HCT116 (cell line): ENCODE measurements around the gene TMEM9. TPM values are rescaled to one million over a fixed set of nuclear protein-coding genes. Genes with fewer than 3 reads are reported as not detected.

Source experiments
- ATAC-seq: fragments of 200-7000 bp; cut with Tn5 transposase; 2 replicates; pipeline ENCODE4 v1.9.1; 2020; ENCODE audit warnings: mild to moderate bottlenecking, moderate library complexity
- BruUV-seq: library from RNA; stranded (reverse); fragments of 400-500 nt; replicated peaks from 2 replicates; lab custom pipeline; 2021; lab: Mats Ljungman, UMichigan
- CTCF ChIA-PET: fragments of 300-600 bp; sonication (Branson Sonifier 250); formaldehyde crosslinking; loops from one replicate; lab custom pipeline; 2021; ENCODE audit warnings: antibody characterized with exemption; lab: Charles Lee
- POLR2A ChIA-PET: fragments of 300-600, 350-600 bp; sonication (Branson Sonifier 250); formaldehyde crosslinking; loops from one replicate; lab custom pipeline; 2021; ENCODE audit warnings: antibody characterized with exemption; lab: Charles Lee
- RAD21 ChIA-PET, 2 experiments: fragments of 300-600 bp; sonication (Branson Sonifier 250); formaldehyde crosslinking; loops; one replicate each; lab custom pipeline; 2023; ENCODE audit warnings: low total read pairs in 2 of 2; ENCODE audit not compliant: uncharacterized antibody in 2 of 2, unreplicated experiment in 2 of 2, low non-redundant PET in 1 of 2; lab: Charles Lee
- DNase-seq: peaks from one replicate; pipeline ENCODE4 v3.0.0-alpha.2; 2010; ENCODE audit warnings: low read depth, low spot score
- H2AFZ ChIP-seq: fragments of 200-600 bp; shearing (Covaris generic), sonication (generic); 2 replicates; pipeline ENCODE4 v1.6.1; 2017; ENCODE audit warnings: low read depth, mixed run types, mixed read lengths, antibody characterized with exemption, low read length; ENCODE audit not compliant: poor library complexity, severe bottlenecking
- H3K27ac ChIP-seq: 2 replicates; pipeline ENCODE4 v1.5.1; 2012; ENCODE audit warnings: low read depth, low read length
- H3K27me3 ChIP-seq: fragments of 200-600 bp; sonication (generic); 2 replicates; pipeline ENCODE4 v1.6.1; 2016; ENCODE audit warnings: mixed run types, low read length, mixed read lengths; ENCODE audit not compliant: insufficient read depth
- H3K36me3 ChIP-seq, 2 experiments: fragments of 200-500 bp in 1 of 2; fragments of 200-600 bp in 1 of 2; sonication (Bioruptor generic) in 1 of 2; sonication (generic) in 1 of 2; 2 replicates each; pipeline versions ENCODE4 v1.5.1 to v1.6.1; 2014 to 2016; ENCODE audit warnings: low read length in 2 of 2, inconsistent platforms in 1 of 2, mixed read lengths in 1 of 2, mixed run types in 1 of 2; ENCODE audit not compliant: insufficient read depth in 2 of 2, control insufficient read depth in 1 of 2
- H3K4me1 ChIP-seq, 2 experiments: fragments of 200-600 bp in 1 of 2; sonication (generic) in 1 of 2; 2 replicates each; pipeline versions ENCODE4 v1.5.1 to v1.6.1; 2012 to 2017; ENCODE audit warnings: low read length in 2 of 2, inconsistent platforms in 1 of 2, mild to moderate bottlenecking in 1 of 2, mixed read lengths in 1 of 2, mixed run types in 1 of 2, moderate library complexity in 1 of 2; ENCODE audit not compliant: insufficient read depth in 2 of 2, control insufficient read depth in 1 of 2
- H3K4me2 ChIP-seq: fragments of 200-600 bp; sonication (generic); 2 replicates; pipeline ENCODE4 v1.6.1; 2017; ENCODE audit warnings: mixed run types, low read length, mixed read lengths
- H3K4me3 ChIP-seq, 2 experiments: fragments of 200-600 bp in 1 of 2; sonication (generic) in 1 of 2; replicated peaks in 1 of 2; 2 replicates each; pipeline ENCODE4 v1.5.1; 2011 to 2016; ENCODE audit warnings: low read length in 2 of 2, control low read depth in 1 of 2, low read depth in 1 of 2, mild to moderate bottlenecking in 1 of 2, mixed read lengths in 1 of 2, mixed run types in 1 of 2
- H3K79me2 ChIP-seq: fragments of 200-600 bp; sonication (generic); 2 replicates; pipeline ENCODE4 v1.6.1; 2017; ENCODE audit warnings: mild to moderate bottlenecking, mixed run types, low read length, moderate library complexity, mixed read lengths; ENCODE audit not compliant: insufficient read depth
- H3K9ac ChIP-seq: fragments of 200-600 bp; sonication (generic); 2 replicates; pipeline ENCODE4 v1.6.1; 2016; ENCODE audit warnings: low read length, mixed read lengths
- H3K9me2 ChIP-seq: fragments of 200-600 bp; sonication (generic), shearing (Covaris generic); 2 replicates; pipeline ENCODE4 v1.6.1; 2017; ENCODE audit warnings: mixed run types, mild to moderate bottlenecking, moderate library complexity; ENCODE audit not compliant: insufficient read depth
- H3K9me3 ChIP-seq, 2 experiments: fragments of 200-500 bp in 1 of 2; fragments of 200-600 bp in 1 of 2; sonication (Bioruptor generic) in 1 of 2; sonication (generic) in 1 of 2; 2 replicates each; pipeline ENCODE4 v1.6.1; 2014 to 2017; ENCODE audit warnings: low read length in 2 of 2, mixed read lengths in 2 of 2, inconsistent platforms in 1 of 2, low read depth in 1 of 2, mild to moderate bottlenecking in 1 of 2, mixed run types in 1 of 2, moderate library complexity in 1 of 2; ENCODE audit not compliant: control insufficient read depth in 1 of 2, insufficient read depth in 1 of 2
- H4K20me1 ChIP-seq: fragments of 200-600 bp; sonication (generic), shearing (Covaris generic); 2 replicates; pipeline ENCODE4 v1.6.1; 2017; ENCODE audit warnings: mixed run types, mild to moderate bottlenecking, moderate library complexity; ENCODE audit not compliant: insufficient read depth
- ATF3 ChIP-seq: IDR thresholded peaks from 2 replicates; pipeline ENCODE4 v1.6.1; 2012
- CBX3 ChIP-seq: IDR thresholded peaks from 2 replicates; pipeline ENCODE4 v1.6.1; 2012; ENCODE audit warnings: low read depth
- EGR1 ChIP-seq: IDR thresholded peaks from 2 replicates; pipeline ENCODE4 v1.6.1; 2012; ENCODE audit warnings: low read depth
- EZH2 ChIP-seq: fragments of 200-600 bp; sonication (generic); IDR thresholded peaks from 2 replicates; pipeline ENCODE4 v1.6.1; 2017; ENCODE audit warnings: antibody characterized with exemption, mixed run types
- FOSL1 ChIP-seq: IDR thresholded peaks from 2 replicates; pipeline ENCODE4 v1.6.1; 2012; ENCODE audit warnings: low read depth
- JUND ChIP-seq: IDR thresholded peaks from 2 replicates; pipeline ENCODE4 v1.6.1; 2012
- RAD21 ChIP-seq: IDR thresholded peaks from 2 replicates; pipeline ENCODE4 v1.6.1; 2012; ENCODE audit warnings: low read depth, mild to moderate bottlenecking
- REST ChIP-seq: IDR thresholded peaks from 2 replicates; pipeline ENCODE4 v1.6.1; 2012; ENCODE audit warnings: low read depth
- SP1 ChIP-seq: IDR thresholded peaks from 2 replicates; pipeline ENCODE4 v1.6.1; 2012; ENCODE audit warnings: low read depth
- SRF ChIP-seq: IDR thresholded peaks from 2 replicates; pipeline ENCODE4 v1.6.1; 2012; ENCODE audit warnings: low read depth
- TCF7L2 ChIP-seq: IDR thresholded peaks from 2 replicates; pipeline ENCODE4 v1.7.0; 2011; ENCODE audit warnings: borderline replicate concordance, inconsistent platforms; ENCODE audit not compliant: insufficient read depth, insufficient read length; ENCODE audit errors: extremely low read depth
- ZFX ChIP-seq: fragments of 450-650 bp; IDR thresholded peaks from 2 replicates; pipeline ENCODE4 v1.6.1; 2017
- ZNF274 ChIP-seq: fragments of 200-500 bp; sonication (Bioruptor generic); IDR thresholded peaks from 2 replicates; pipeline ENCODE4 v1.6.1; 2014; ENCODE audit warnings: mild to moderate bottlenecking, low read depth, low read length, inconsistent platforms
- intact Hi-C: fragments of 100-400 bp; cut with micrococcal nuclease; formaldehyde crosslinking; loops from 2 replicates; pipeline ENCODE4 v1.10.0; 2022
- total RNA-seq: library from RNA; stranded (reverse); gene quantifications from one replicate; pipeline ENCODE4 v1.2.1, GENCODE V29; 2021; ENCODE audit not compliant: unreplicated experiment

The TMEM9 gene
- total RNA-seq, 1 experiment from 2014 or later: 66.3 TPM

DNA sequence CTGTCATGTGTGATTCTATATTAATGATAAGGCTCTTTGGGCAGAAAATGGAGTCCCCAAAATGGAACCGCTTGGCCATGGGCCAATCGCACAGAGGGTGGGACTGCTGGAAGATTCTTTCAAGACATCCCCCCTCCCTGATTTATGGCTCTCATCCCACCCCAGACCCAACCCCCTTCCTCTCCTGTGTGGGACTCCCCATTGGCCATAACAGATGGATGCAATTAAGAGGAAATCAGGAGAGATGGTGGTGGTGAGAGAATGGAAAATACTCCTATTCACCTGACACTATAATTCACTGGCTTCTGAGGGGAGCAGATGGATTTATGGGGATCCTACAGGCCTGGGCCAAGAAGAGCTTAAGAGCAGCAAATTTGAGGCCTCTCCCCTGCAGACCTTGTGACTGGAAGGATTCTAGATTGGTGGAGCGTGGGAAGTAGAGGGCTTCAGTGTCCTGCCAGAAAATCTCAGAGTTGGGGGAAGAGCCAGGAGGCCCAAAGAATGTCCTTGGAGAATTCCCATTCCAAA lies 38.1 kb upstream of the TMEM9 start (continued):
- TF ChIP-seq EGR1: no peak
- no peak for TF ChIP-seq RAD21
- TF ChIP-seq ZFX: no peak
- no peak for TF ChIP-seq CBX3
- TF ChIP-seq SP1: no peak
- no peak for TF ChIP-seq TCF7L2

GRCh38 chr1:201191653-201192260 lies 37.5 kb upstream of the TMEM9 start:
- intact Hi-C loops: no loop called here
- Histone ChIP-seq H3K36me3 (no peaks in the 10 kb centered on the region), H3K4me2 (peak overlapping the region; percentile 40; the same call in 1 of the 2 replicates), H2AFZ (no peak overlapping the region), H3K9me2 (no peaks in the 10 kb centered on the region), H3K79me2 (no peaks in the 10 kb centered on the region), H3K4me1 (peaks cover 0 to 15% of the 10 kb centered on the region in 2 experiments; a peak in 2 of 4 replicates), H3K27me3 (peaks cover 6% of the 10 kb centered on the region; the same call in 1 of the 2 replicates), H3K9ac (no peak overlapping the region), H3K27ac (no peak overlapping the region), H4K20me1 (no peaks in the 10 kb centered on the region), H3K9me3 (no peaks in the 10 kb centered on the region), H3K4me3 (no peak overlapping the region)
- BruUV-seq: no TSS peak
- ChIA-PET CTCF (interaction anchor here (1.5 kb wide), 1 partner anchor 31 kb away, joined by 5 read pairs; no protein-coding TSS in a partner anchor), POLR2A (interaction anchor here (0.6 kb wide), 1 partner anchor 16 kb away, joined by 3 read pairs; no protein-coding TSS in a partner anchor), RAD21 (no interaction called here)
- ATAC-seq (peak; percentile 73; the same call in 1 of the 2 replicates), DNase-seq (peak; percentile 32)
- TF ChIP-seq FOSL1 (peak; percentile 71), JUND (peak; percentile 56; the same call in 1 of the 2 replicates), TCF7L2 (no peak)

DNA sequence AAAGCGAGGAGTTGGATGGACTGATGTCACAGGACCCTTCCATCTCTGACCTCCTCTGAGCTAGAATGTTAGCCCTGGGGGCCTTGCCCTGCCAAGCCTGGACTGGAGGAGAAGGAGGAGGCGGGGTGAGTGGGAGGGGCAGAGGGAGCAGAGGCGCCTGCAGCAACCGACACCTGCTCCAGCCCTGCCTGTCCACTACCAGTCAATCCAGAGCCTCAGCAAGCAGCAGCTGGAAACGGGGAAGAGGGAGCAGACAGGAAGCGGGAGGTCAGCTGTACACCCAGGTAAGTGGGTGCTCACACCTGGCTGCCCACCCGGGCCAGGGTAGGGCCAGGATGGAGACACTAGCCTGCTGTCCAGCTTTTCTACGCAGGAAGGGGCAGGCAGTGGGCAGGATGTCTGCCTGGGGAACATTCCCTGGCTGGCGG lies 36.4 kb upstream of the TMEM9 start, which contains the start of gene IGFN1:
TSS of gene IGFN1 (plus strand) at position 201 of the 428 bp plus-strand sequence. CDS start 2,470 bp downstream, outside the sequence.
- ChIA-PET RAD21 (no interaction called here), CTCF (no interaction called here), POLR2A (interaction anchor here (0.6 kb wide), 1 partner anchor 36 kb away, joined by 3 read pairs; the partner anchor contains the start of gene TMEM9)
- H3K9me2 ChIP-seq: no peaks in the 10 kb centered on the region
- no peaks in the 10 kb centered on the region for H4K20me1 ChIP-seq
- peak; percentile 44; the same call in 1 of the 2 replicates for ATAC-seq
- no peaks in the 10 kb centered on the region for H3K9me3 ChIP-seq
- no peak within 1 kb of the TSS for H2AFZ ChIP-seq
- H3K36me3 ChIP-seq: no peaks in the 10 kb centered on the region
- no peak within 1 kb of the TSS for H3K27ac ChIP-seq
- no peak for TF ChIP-seq EZH2
- no peak for TF ChIP-seq SRF
- no peak for TF ChIP-seq SP1
- no peak for TF ChIP-seq ZNF274
- TF ChIP-seq REST: no peak
- no peak for TF ChIP-seq ATF3
- no peak within 1 kb of the TSS for H3K4me3 ChIP-seq
- H3K4me1 ChIP-seq: peaks cover 0 to 15% of the 10 kb centered on the region in 2 experiments; a peak in 2 of 4 replicates
- peak within 1 kb of the TSS; percentile 40; the same call in 1 of the 2 replicates for H3K4me2 ChIP-seq
- no peak within 1 kb of the TSS for H3K9ac ChIP-seq
- peaks cover 6% of the 10 kb centered on the region; the same call in 1 of the 2 replicates for H3K27me3 ChIP-seq
- no TSS peak for BruUV-seq
- H3K79me2 ChIP-seq: no peaks in the 10 kb centered on the region
- intact Hi-C loops: no loop called here
- DNase-seq: no peak
